Body of pancreas (tissue), 4 donors: ENCODE data around the gene SEPSECS.

ENCODE experiments used
- CTCF ChIP-seq, 7 experiments: fragments of 450-650 bp in 4 of 7; fragments of 200-600 bp in 3 of 7; sonication (generic) in 3 of 7; IDR thresholded peaks; one replicate each; pipeline ENCODE4 v1.5.1; 2016 to 2019; ENCODE audit warnings: antibody characterized with exemption in 7 of 7
- POLR2A ChIP-seq, 3 donors: fragments of 450-650 bp; IDR thresholded peaks; one replicate each; pipeline ENCODE4 v1.6.1; 2016; ENCODE audit warnings: antibody characterized with exemption in 3 of 3, mild to moderate bottlenecking in 2 of 3

GRCh38 chr4:25075851-25076250 is 84.4 kb downstream of the SEPSECS start:
- no peak for TF ChIP-seq CTCF (IDR thresholded peaks at IDR 0.05)
- TF ChIP-seq POLR2A (IDR thresholded peaks at IDR 0.05), result no peak
